ENCODE measurements around the gene FRMD5. TPM values are rescaled to one million over a fixed set of nuclear protein-coding genes. Genes with fewer than 3 reads are reported as not detected.

The FRMD5 gene
- total RNA-seq, 1 donor from 2014 or later: 5.1 TPM

GRCh38 chr15:43987924-43988323, 207.1 kb downstream of the FRMD5 start:
- no peak for DNase-seq (ENCODE audit: extremely low read depth, low read depth, low spot score)

GRCh38 chr15:43985976-43986680, 208.9 kb downstream of the FRMD5 start:
- DNase-seq (ENCODE audit: extremely low read depth, low read depth, low spot score): no peak

GRCh38 chr15:43981576-43981975, 213.5 kb downstream of the FRMD5 start:
- DNase-seq (ENCODE audit: extremely low read depth, low read depth, low spot score): no peak

GRCh38 chr15:43977072-43977884, 217.8 kb downstream of the FRMD5 start:
- no peak for DNase-seq (ENCODE audit: extremely low read depth, low read depth, low spot score)

- DNase-seq (ENCODE audit: extremely low read depth, low read depth, low spot score): no peak
Measured at GRCh38 chr15:43975770-43976169, 219.3 kb downstream of the FRMD5 start.

GRCh38 chr15:43975326-43975725, 219.7 kb downstream of the FRMD5 start:
- no peak for DNase-seq (ENCODE audit: extremely low read depth, low read depth, low spot score)

- DNase-seq (ENCODE audit: extremely low read depth, low read depth, low spot score): no peak
Measured at GRCh38 chr15:43974852-43975251, 220.2 kb downstream of the FRMD5 start.

- no peak for DNase-seq (ENCODE audit: extremely low read depth, low read depth, low spot score)
Measured at GRCh38 chr15:43969802-43970375, 225.2 kb downstream of the FRMD5 start.

- DNase-seq (ENCODE audit: extremely low read depth, low read depth, low spot score): no peak
Measured at GRCh38 chr15:43968551-43968950, 226.5 kb downstream of the FRMD5 start.

- no peak for DNase-seq (ENCODE audit: extremely low read depth, low read depth, low spot score)
Measured at GRCh38 chr15:43966646-43967045, 228.4 kb downstream of the FRMD5 start.

GRCh38 chr15:43958861-43959330, 236.2 kb downstream of the FRMD5 start:
- no peak for DNase-seq (ENCODE audit: extremely low read depth, low read depth, low spot score)

GRCh38 chr15:43957724-43958123, 237.3 kb downstream of the FRMD5 start:
- no peak for DNase-seq (ENCODE audit: extremely low read depth, low read depth, low spot score)

- no peak for DNase-seq (ENCODE audit: extremely low read depth, low read depth, low spot score)
Measured at GRCh38 chr15:43955140-43955539, 239.9 kb downstream of the FRMD5 start.

- DNase-seq (ENCODE audit: extremely low read depth, low read depth, low spot score): no peak
Measured at GRCh38 chr15:43954181-43954621, 240.9 kb downstream of the FRMD5 start.

- no peak for DNase-seq (ENCODE audit: extremely low read depth, low read depth, low spot score)
Measured at GRCh38 chr15:43953402-43953801, 241.7 kb downstream of the FRMD5 start.

- no peak for DNase-seq (ENCODE audit: extremely low read depth, low read depth, low spot score)
Measured at GRCh38 chr15:43950531-43950930, 244.5 kb downstream of the FRMD5 start.

GRCh38 chr15:43948691-43949325, 246.3 kb downstream of the FRMD5 start:
- DNase-seq (ENCODE audit: extremely low read depth, low read depth, low spot score): no peak

- no peak for DNase-seq (ENCODE audit: extremely low read depth, low read depth, low spot score)
Measured at GRCh38 chr15:43943511-43943910, 251.6 kb downstream of the FRMD5 start.

- no peak for DNase-seq (ENCODE audit: extremely low read depth, low read depth, low spot score)
Measured at GRCh38 chr15:43942194-43942593, 252.9 kb downstream of the FRMD5 start.

- no peak for DNase-seq (ENCODE audit: extremely low read depth, low read depth, low spot score)
Measured at GRCh38 chr15:43941555-43941954, 253.5 kb downstream of the FRMD5 start.

- no peak for DNase-seq (ENCODE audit: extremely low read depth, low read depth, low spot score)
Measured at GRCh38 chr15:43941071-43941470, 254.0 kb downstream of the FRMD5 start.

Measured in glomerular endothelial cell (primary cell).